DND-41 (cell line): ENCODE data around the gene NDUFA12.

ENCODE experiments used
- CTCF ChIP-seq: IDR thresholded peaks from 2 replicates; pipeline ENCODE4 v1.5.1; 2012; ENCODE audit warnings: borderline replicate concordance, low read length, moderate library complexity, mild to moderate bottlenecking; ENCODE audit not compliant: poor library complexity, severe bottlenecking; ENCODE audit errors: extremely low read depth
- EZH2 ChIP-seq: IDR thresholded peaks from 3 replicates; pipeline ENCODE4 v1.6.1; 2012; ENCODE audit warnings: borderline replicate concordance, low read depth, mild to moderate bottlenecking, moderate library complexity, low read length, inconsistent platforms; ENCODE audit not compliant: severe bottlenecking

- TF ChIP-seq EZH2 (no peak), CTCF (no peak)
Observed at GRCh38 chr12:94954029-94954685, 49.3 kb downstream of the NDUFA12 start.
